GM12878 (cell line): ENCODE data around the gene MCF2L2. TPM values are rescaled to one million over a fixed set of nuclear protein-coding genes. Genes with fewer than 3 reads are reported as not detected.

Source experiments
- ATAC-seq: fragments of 200-7000 bp; cut with Tn5 transposase; 3 replicates; pipeline ENCODE4 v1.9.1; 2020; ENCODE audit warnings: mild to moderate bottlenecking, moderate library complexity
- BruUV-seq: library from RNA; stranded (reverse); fragments of 400-500 nt; replicated peaks from 2 replicates; lab custom pipeline; 2021; lab: Mats Ljungman, UMichigan
- CTCF ChIA-PET: fragments of 300-600 bp; sonication (Branson Sonifier 250); formaldehyde crosslinking; extraction: SDS; loops from one replicate; lab custom pipeline; 2021; ENCODE audit warnings: inconsistent platforms; lab: Yijun Ruan, JAX
- POLR2A ChIA-PET: fragments of 350-600 bp; formaldehyde crosslinking; extraction: SDS; loops from one replicate; lab custom pipeline; 2021; ENCODE audit warnings: inconsistent platforms; lab: Charles Lee
- RAD21 ChIA-PET: fragments of 300-600 bp; sonication (Branson Sonifier 250); formaldehyde crosslinking; loops from one replicate; lab custom pipeline; 2023; ENCODE audit warnings: antibody characterized with exemption; ENCODE audit not compliant: unreplicated experiment; lab: Charles Lee
- SMC1A ChIA-PET: fragments of 300-600 bp; sonication (Branson Sonifier 250); formaldehyde crosslinking; loops from one replicate; lab custom pipeline; 2023; ENCODE audit not compliant: unreplicated experiment, uncharacterized antibody; lab: Charles Lee
- DNase-seq: peaks from one replicate; pipeline ENCODE4 v3.0.0-alpha.2; 2011; ENCODE audit warnings: low read depth, low spot score
- FAIRE-seq: peaks from 3 replicates; lab custom pipeline; 2011; peaks lifted over from hg19 to GRCh38; lab: Jason Lieb, UNC
- H2AFZ ChIP-seq: 2 replicates; pipeline ENCODE4 v1.6.0; 2011; ENCODE audit warnings: low read depth, low read length, control low read depth; ENCODE audit not compliant: control insufficient read depth
- H3K27ac ChIP-seq: 2 replicates; pipeline ENCODE4 v1.5.1; 2011; ENCODE audit warnings: control low read depth; ENCODE audit not compliant: control insufficient read depth, insufficient read depth
- H3K27me3 ChIP-seq, 2 experiments: replicated peaks in 1 of 2; 2 replicates each; pipeline versions ENCODE4 v1.6.0 to v1.6.1; 2011; ENCODE audit warnings: low read length in 1 of 2; ENCODE audit not compliant: control insufficient read depth in 2 of 2, insufficient read depth in 2 of 2
- H3K36me3 ChIP-seq, 2 experiments: 2 replicates each; pipeline ENCODE4 v1.5.1; 2011; ENCODE audit warnings: low read length in 1 of 2; ENCODE audit not compliant: control insufficient read depth in 2 of 2, insufficient read depth in 2 of 2
- H3K4me1 ChIP-seq: 2 replicates; pipeline ENCODE4 v1.6.1; 2011; ENCODE audit warnings: mild to moderate bottlenecking, low read length, moderate library complexity, mixed read lengths; ENCODE audit not compliant: control insufficient read depth, insufficient read depth
- H3K4me2 ChIP-seq: 2 replicates; pipeline ENCODE4 v1.6.0; 2011; ENCODE audit warnings: control low read depth; ENCODE audit not compliant: control insufficient read depth, insufficient read depth
- H3K4me3 ChIP-seq: fragments of 200-600 bp; sonication (generic); 2 replicates; pipeline ENCODE4 v1.5.1; 2016
- H3K79me2 ChIP-seq: 2 replicates; pipeline ENCODE4 v1.6.0; 2011; ENCODE audit warnings: low read length; ENCODE audit not compliant: control insufficient read depth, insufficient read depth
- H3K9ac ChIP-seq: 2 replicates; pipeline ENCODE4 v1.8.0; 2011; ENCODE audit warnings: low read length, control low read depth, mixed read lengths; ENCODE audit not compliant: control insufficient read depth, insufficient read depth
- H3K9me3 ChIP-seq: replicated peaks from 3 replicates; pipeline ENCODE4 v1.5.1; 2011; ENCODE audit warnings: mild to moderate bottlenecking, low read length; ENCODE audit not compliant: control insufficient read depth, insufficient read depth
- H4K20me1 ChIP-seq: 2 replicates; pipeline ENCODE4 v1.6.0; 2011; ENCODE audit not compliant: control insufficient read depth, insufficient read depth
- BACH1 ChIP-seq: fragments of 450-650 bp; IDR thresholded peaks from 2 replicates; pipeline ENCODE4 v1.6.1; 2017; ENCODE audit warnings: mild to moderate bottlenecking, borderline replicate concordance
- CEBPZ ChIP-seq: fragments of 150-350 bp; IDR thresholded peaks from 2 replicates; pipeline ENCODE4 v1.6.1; 2016; ENCODE audit warnings: low read depth, low read length
- EP300 ChIP-seq, 2 experiments: fragments of 150-350 bp in 1 of 2; IDR thresholded peaks; 2 replicates each; pipeline ENCODE4 v1.6.1; 2011 to 2012; ENCODE audit warnings: low read depth in 2 of 2, low read length in 2 of 2, borderline replicate concordance in 1 of 2, improper control_type of control experiment in 1 of 2, inconsistent platforms in 1 of 2; ENCODE audit not compliant: control insufficient read depth in 1 of 2
- ESRRA ChIP-seq: IDR thresholded peaks from 2 replicates; pipeline ENCODE4 v1.6.1; 2012; ENCODE audit warnings: mild to moderate bottlenecking, low read length, improper control_type of control experiment
- HCFC1 ChIP-seq: fragments of 150-350 bp; IDR thresholded peaks from 2 replicates; pipeline ENCODE4 v1.6.1; 2014; ENCODE audit warnings: low read length
- KDM1A ChIP-seq: fragments of 200-600 bp; sonication (generic); IDR thresholded peaks from 2 replicates; pipeline ENCODE4 v1.6.1; 2016; ENCODE audit warnings: borderline replicate concordance
- PAX8 ChIP-seq: fragments of 450-650 bp; IDR thresholded peaks from 2 replicates; pipeline ENCODE4 v1.6.1; 2017; ENCODE audit warnings: mild to moderate bottlenecking, moderate library complexity
- RELA ChIP-seq: fragments of 450-650 bp; IDR thresholded peaks from 2 replicates; pipeline ENCODE4 v1.8.0; 2014; ENCODE audit warnings: borderline replicate concordance; ENCODE audit not compliant: partially characterized antibody
- TCF7 ChIP-seq: IDR thresholded peaks from 2 replicates; pipeline ENCODE4 v1.6.1; 2014; ENCODE audit warnings: antibody characterized with exemption, borderline replicate concordance
- WGBS: methylation state at CpG from one replicate; pipeline ENCODE4 v1.1.6; 2016; ENCODE audit warnings: low lambda C conversion rate; ENCODE audit not compliant: insufficient replicate concordance, insufficient coverage; ENCODE audit errors: missing lambda C conversion rate; 5-methylcytosine and 5-hydroxymethylcytosine counted together
- in situ Hi-C: fragments of 300-500 bp; cut with MboI; formaldehyde crosslinking; loops from 9 replicates; pipeline ENCODE4 v1.14.3; 2018; ENCODE audit warnings: mixed read lengths
- intact Hi-C: fragments of 100-400 bp; cut with micrococcal nuclease; formaldehyde crosslinking; loops from one replicate; pipeline ENCODE4 v1.14.2; 2022; ENCODE audit not compliant: unreplicated experiment
- polyA plus RNA-seq, 11 experiments: library from polyadenylated mRNA; depleted of rRNA in 4 of 11; unstranded in 6 of 11; stranded (reverse) in 5 of 11; fragments of >200 nt; fragmentation: Nextera tagmentation in 4 of 11; fragmentation: Illumina TruSeq in 1 of 11; extraction: Ambion mirVana in 4 of 11; extraction: Trizol in 1 of 11; gene quantifications; 1 replicate in 1 of 11; 2 replicates in 10 of 11; pipeline versions ENCODE4 v1.2.1 to v1.2.3, GENCODE V29; 2011 to 2016; ENCODE audit warnings: inconsistent platforms in 2 of 11, missing spikeins in 2 of 11, low read depth in 1 of 11
- total RNA-seq, 4 experiments: library from RNA; depleted of rRNA in 3 of 4; stranded (reverse); fragments of >200 nt in 3 of 4; fragmentation: Illumina TruSeq in 1 of 4; extraction: Trizol in 1 of 4; gene quantifications; 2 replicates each; pipeline versions ENCODE4 v1.2.1 to v1.2.3, GENCODE V29; 2013 to 2021
- TF ChIP-seq, protein P1 (sequence below): IDR thresholded peaks from 2 replicates; pipeline ENCODE4 v1.6.1; 2011; ENCODE audit warnings: mild to moderate bottlenecking, low read depth, low read length, moderate library complexity; ENCODE audit not compliant: insufficient replicate concordance

Gene MCF2L2
- total and polyA plus RNA-seq, 10 of the 15 experiments (the other 5 are each of a cell fraction or from before 2014, with no cell fraction given), result 0.37 to 2.8 (median 1.4) TPM

DNA sequence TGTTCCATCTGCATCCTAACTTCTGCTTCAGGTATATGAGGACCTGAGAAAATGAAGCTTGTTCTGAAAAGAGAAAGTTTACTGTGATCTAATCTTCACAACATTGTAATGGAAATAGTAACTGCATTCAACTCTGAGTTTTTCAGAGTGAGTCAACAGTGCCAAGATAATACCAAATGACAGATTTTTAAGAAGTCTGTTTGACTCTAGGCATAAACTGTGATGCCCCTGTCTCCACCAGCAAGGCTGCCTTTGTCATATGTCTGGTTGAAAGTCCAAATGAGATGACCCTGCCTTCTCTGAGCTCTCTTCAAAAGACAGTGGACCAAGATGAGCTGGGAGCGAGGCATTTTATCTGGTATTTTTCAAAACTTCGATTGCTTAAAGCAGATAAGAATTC, 220.2 kb downstream of the MCF2L2 start:
- Histone ChIP-seq H2AFZ (no peak overlapping the region), H4K20me1 (no peaks in the 10 kb centered on the region), H3K79me2 (no peaks in the 10 kb centered on the region), H3K9ac (no peak overlapping the region), H3K4me3 (no peak overlapping the region), H3K4me2 (no peak overlapping the region), H3K36me3 (no peaks in the 10 kb centered on the region), H3K27ac (no peak overlapping the region), H3K4me1 (no peaks in the 10 kb centered on the region), H3K27me3 (0 out of 4 replicates have a peak, but pooled peaks cover 0 to 5% of the 10 kb centered on the region in 2 experiments), H3K9me3 (no peaks in the 10 kb centered on the region; the same call in 2 of the 3 replicates)
- DNase-seq (no peak), ATAC-seq (no peak), FAIRE-seq (no peak)
- no TSS peak for BruUV-seq
- intact Hi-C loops (no loop called here), in situ Hi-C loops (no loop called here)
- SMC1A ChIA-PET, result interaction anchor here (0.7 to 1.6 kb wide), 5 partner anchors 9 to 175 kb away, joined by 3 to 6 read pairs (median 4); no protein-coding TSS in a partner anchor
- POLR2A ChIA-PET, result no interaction called here
- RAD21 ChIA-PET, result interaction anchor here (1.5 kb wide), 1 partner anchor 23 kb away, joined by 5 read pairs; no protein-coding TSS in a partner anchor
- CTCF ChIA-PET, result interaction anchor here (1.0 to 1.6 kb wide), 5 partner anchors 14 to 177 kb away, joined by 3 to 8 read pairs (median 4); no protein-coding TSS in a partner anchor
- TF ChIP-seq EP300 (IDR thresholded peaks at IDR 0.05; ENCODE audit: borderline replicate concordance in 1 of 2, control insufficient read depth in 1 of 2, low read depth in 2 of 2, low read length in 2 of 2) (no peak), CEBPZ (no peak), PAX8 (no peak), HCFC1 (no peak), BACH1 (no peak), ESRRA (no peak), KDM1A (no peak), RELA (no peak), TCF7 (no peak)
- TF ChIP-seq, protein P1, sequence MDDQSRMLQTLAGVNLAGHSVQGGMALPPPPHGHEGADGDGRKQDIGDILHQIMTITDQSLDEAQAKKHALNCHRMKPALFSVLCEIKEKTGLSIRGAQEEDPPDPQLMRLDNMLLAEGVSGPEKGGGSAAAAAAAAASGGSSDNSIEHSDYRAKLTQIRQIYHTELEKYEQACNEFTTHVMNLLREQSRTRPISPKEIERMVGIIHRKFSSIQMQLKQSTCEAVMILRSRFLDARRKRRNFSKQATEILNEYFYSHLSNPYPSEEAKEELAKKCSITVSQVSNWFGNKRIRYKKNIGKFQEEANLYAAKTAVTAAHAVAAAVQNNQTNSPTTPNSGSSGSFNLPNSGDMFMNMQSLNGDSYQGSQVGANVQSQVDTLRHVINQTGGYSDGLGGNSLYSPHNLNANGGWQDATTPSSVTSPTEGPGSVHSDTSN, result no peak
- 52% methylated on average over 2 of the region's 2 CpGs for WGBS
